ENCODE results near the gene ATIC. TPM values are rescaled to one million over a fixed set of nuclear protein-coding genes. Genes with fewer than 3 reads are reported as not detected.

Gene ATIC
- total and polyA plus RNA-seq, 2 of the 8 experiments (the other 6 are each of a cell fraction or from before 2014, with no cell fraction given), result 139 to 319 TPM

GRCh38 chr2:215332872-215333595 is 21.2 kb downstream of the ATIC start:
- no peak overlapping the region for H2BK15ac ChIP-seq (ENCODE audit: low read length)
- H3K9me3 ChIP-seq (ENCODE audit: insufficient read depth in 2 of 2, low read depth in 1 of 2, low read length in 1 of 2), result no peaks in the 10 kb centered on the region
- no peaks in the 10 kb centered on the region for H3K4me1 ChIP-seq (replicated peaks in 1 of 4; ENCODE audit: control insufficient read depth in 3 of 4, insufficient read depth in 4 of 4, low read length in 3 of 4)
- no peak overlapping the region for H2AFZ ChIP-seq (ENCODE audit: low read length)
- DNase-seq (ENCODE audit: low read depth in 1 of 2, low spot score in 2 of 2) (no peak), FAIRE-seq (no peak)
- H2BK5ac ChIP-seq (ENCODE audit: low read depth, low read length), result no peak overlapping the region
- H3K23ac ChIP-seq (ENCODE audit: insufficient read length), result no peak overlapping the region
- no peak overlapping the region for H3K4me3 ChIP-seq (ENCODE audit: extremely low read depth in 1 of 4, insufficient read depth in 2 of 4, low read depth in 3 of 4, low read length in 4 of 4)
- H3K79me1 ChIP-seq (ENCODE audit: low read depth, low read length), result no peaks in the 10 kb centered on the region
- peaks cover 2 to 5% of the 10 kb centered on the region in 2 experiments for H4K20me1 ChIP-seq (replicated peaks in 1 of 2; ENCODE audit: control insufficient read depth in 1 of 2, insufficient read depth in 2 of 2, low read length in 2 of 2)
- 96% methylated on average over 5 of the region's 5 CpGs; no CpG with 5 or more reads in 1 of the 2 experiments for WGBS, 2 experiments (ENCODE audit: extremely low coverage in 1 of 2, insufficient coverage in 1 of 2, insufficient read length in 1 of 2, insufficient replicate concordance in 2 of 2, low coverage in 1 of 2, low lambda C conversion rate in 2 of 2, missing lambda C conversion rate in 1 of 2)
- no peaks in the 10 kb centered on the region for H3K27me3 ChIP-seq (replicated peaks in 1 of 4; ENCODE audit: control insufficient read depth in 3 of 4, extremely low read depth in 1 of 4, insufficient read depth in 3 of 4, low read length in 3 of 4)
- no peaks in the 10 kb centered on the region; the same call in 1 of the 2 replicates for H3K23me2 ChIP-seq (ENCODE audit: low read depth, low read length)
- H3K56ac ChIP-seq (replicated peaks; ENCODE audit: insufficient read length, low read depth, low read length), result no peak overlapping the region
- no peak overlapping the region for H4K5ac ChIP-seq (ENCODE audit: insufficient read length, low read depth, low read length)
- H3K14ac ChIP-seq (ENCODE audit: insufficient read length), result no peak overlapping the region
- H3K27ac ChIP-seq (ENCODE audit: low read depth, low read length), result no peak overlapping the region
- no peak overlapping the region for H2BK12ac ChIP-seq (ENCODE audit: low read depth, low read length)
- H3K4ac ChIP-seq (replicated peaks; ENCODE audit: insufficient read length, low read depth, low read length), result no peak overlapping the region
- no peak overlapping the region for H2BK120ac ChIP-seq (replicated peaks; ENCODE audit: low read depth, low read length)
- peaks cover 15 to 86% (median 56%) of the 10 kb centered on the region in 4 experiments for H3K36me3 ChIP-seq (ENCODE audit: control insufficient read depth in 2 of 4, insufficient read depth in 4 of 4, low read length in 3 of 4)
- CTCF ChIA-PET (ENCODE audit: partially characterized antibody), result interaction anchor here (1.1 to 1.3 kb wide), 2 partner anchors 375 to 563 kb away, joined by 3 read pairs; no protein-coding TSS in a partner anchor
- no peak overlapping the region for H3K9ac ChIP-seq (replicated peaks in 1 of 4; ENCODE audit: extremely low read depth in 1 of 4, low read depth in 3 of 4, low read length in 3 of 4)
- H3K4me2 ChIP-seq (ENCODE audit: insufficient read depth in 1 of 2, low read depth in 2 of 2, low read length in 2 of 2), result no peak overlapping the region
- peaks cover 3 to 31% of the 10 kb centered on the region in 2 experiments; a peak in 3 of 4 replicates for H3K79me2 ChIP-seq (ENCODE audit: control insufficient read depth in 1 of 2, insufficient read depth in 2 of 2, low read length in 2 of 2)
- no peak overlapping the region for H4K8ac ChIP-seq (ENCODE audit: extremely low read depth, insufficient read depth, low read length)
- H3K18ac ChIP-seq (ENCODE audit: extremely low read depth, low read length), result no peak overlapping the region
- POLR2A ChIA-PET (ENCODE audit: partially characterized antibody), result interaction anchor here (0.6 kb wide), 1 partner anchor 673 kb away, joined by 5 read pairs; no protein-coding TSS in a partner anchor
- no peak overlapping the region for H2BK20ac ChIP-seq (ENCODE audit: low read length)
- H4K91ac ChIP-seq (replicated peaks; ENCODE audit: insufficient read length, low read length), result no peak overlapping the region
- H2AK5ac ChIP-seq (ENCODE audit: low read depth, low read length), result no peak overlapping the region
- TF ChIP-seq POLR2AphosphoS5 (IDR thresholded peaks at IDR 0.05; ENCODE audit: low read depth, low read length), result no peak
- no peak for TF ChIP-seq TEAD4 (IDR thresholded peaks at IDR 0.05; ENCODE audit: low read depth, low read length)
- no peak for TF ChIP-seq RNF2 (IDR thresholded peaks at IDR 0.05; ENCODE audit: borderline replicate concordance, low read depth, low read length, missing control alignments, poor library complexity, severe bottlenecking)
- TF ChIP-seq GTF2F1 (IDR thresholded peaks at IDR 0.05; ENCODE audit: borderline replicate concordance, low read depth, low read length), result no peak
- TF ChIP-seq MAFK (IDR thresholded peaks at IDR 0.05; ENCODE audit: low read depth, low read length), result no peak
- TF ChIP-seq ASH2L (IDR thresholded peaks at IDR 0.05; ENCODE audit: low read length), result no peak
- TF ChIP-seq FOSL1 (IDR thresholded peaks at IDR 0.05; ENCODE audit: insufficient read depth, low read depth, low read length), result no peak
- TF ChIP-seq NRF1 (IDR thresholded peaks at IDR 0.05; ENCODE audit: low read depth, low read length), result no peak
- no peak for TF ChIP-seq BRCA1 (IDR thresholded peaks at IDR 0.05; ENCODE audit: low read depth, low read length)
- TF ChIP-seq GABPA (IDR thresholded peaks at IDR 0.05; ENCODE audit: borderline replicate concordance, insufficient read depth, low read length), result no peak
- no peak for TF ChIP-seq RFX5 (IDR thresholded peaks at IDR 0.05; ENCODE audit: borderline replicate concordance, low read depth, low read length)
- TF ChIP-seq SAP30 (IDR thresholded peaks at IDR 0.05; ENCODE audit: insufficient read depth, insufficient replicate concordance, low read length), result no peak
- no peak for TF ChIP-seq SRF (IDR thresholded peaks at IDR 0.05; ENCODE audit: low read depth, low read length)
